K562 (cell line): ENCODE measurements around the gene IREB2. TPM values are rescaled to one million over a fixed set of nuclear protein-coding genes. Genes with fewer than 3 reads are reported as not detected.

Source experiments
- ATAC-seq: fragments of 200-7000 bp; cut with Tn5 transposase; 3 replicates; pipeline ENCODE4 v1.9.1; 2020; ENCODE audit warnings: moderate library complexity
- BruUV-seq: library from RNA; stranded (reverse); fragments of 400-500 nt; replicated peaks from 2 replicates; lab custom pipeline; 2021; lab: Mats Ljungman, UMichigan
- CTCF ChIA-PET: fragments of 300-600 bp; formaldehyde crosslinking; extraction: SDS; loops from one replicate; lab custom pipeline; 2021; ENCODE audit warnings: low intra/inter-chr PET ratio; lab: Yijun Ruan, JAX
- POLR2A ChIA-PET: fragments of 300-600, 350-650 bp; sonication (Branson Sonifier 250); formaldehyde crosslinking; extraction: SDS; loops from one replicate; lab custom pipeline; 2021; ENCODE audit warnings: antibody characterized with exemption, inconsistent platforms; lab: Yijun Ruan, JAX
- DNase-seq, 4 experiments: peaks; one replicate each; pipeline versions ENCODE4 v3.0.0 to v3.0.0-alpha.2; 2011 to 2018; ENCODE audit warnings: low spot score in 3 of 4, mixed read lengths in 3 of 4; ENCODE audit errors: extremely low read depth in 1 of 4
- FAIRE-seq: peaks from 2 replicates; lab custom pipeline; 2011; peaks lifted over from hg19 to GRCh38; lab: Jason Lieb, UNC
- H2AFZ ChIP-seq: 2 replicates; pipeline ENCODE4 v1.6.0; 2011; ENCODE audit warnings: low read depth, low read length, control low read depth, inconsistent platforms
- H3K27ac ChIP-seq: fragments of 200-600 bp; 3 replicates; pipeline ENCODE4 v1.8.0; 2011; ENCODE audit warnings: low read depth, mild to moderate bottlenecking, control low read depth, inconsistent platforms, low read length, moderate library complexity, mixed read lengths; ENCODE audit errors: extremely low read depth
- H3K27me3 ChIP-seq, 2 experiments: fragments of 300-600 bp in 1 of 2; 2 replicates in 1 of 2; 3 replicates in 1 of 2; pipeline versions ENCODE4 v1.6.0 to v1.8.0; 2011; ENCODE audit warnings: inconsistent platforms in 2 of 2, low read length in 2 of 2, mild to moderate bottlenecking in 1 of 2, mixed read lengths in 1 of 2, moderate library complexity in 1 of 2; ENCODE audit not compliant: control insufficient read depth in 2 of 2, insufficient read depth in 2 of 2
- H3K36me3 ChIP-seq: fragments of 300-600 bp; 3 replicates; pipeline ENCODE4 v1.8.0; 2011; ENCODE audit warnings: mild to moderate bottlenecking, low read length, inconsistent platforms; ENCODE audit not compliant: control insufficient read depth, insufficient read depth
- H3K4me1 ChIP-seq, 2 experiments: fragments of 200-600 bp in 1 of 2; replicated peaks in 1 of 2; 2 replicates in 1 of 2; 3 replicates in 1 of 2; pipeline versions ENCODE4 v1.5.1 to v1.8.0; 2011; ENCODE audit warnings: inconsistent platforms in 2 of 2, low read length in 2 of 2, mild to moderate bottlenecking in 1 of 2, mixed read lengths in 1 of 2, moderate library complexity in 1 of 2; ENCODE audit not compliant: control insufficient read depth in 2 of 2, insufficient read depth in 2 of 2
- H3K4me2 ChIP-seq: 2 replicates; pipeline ENCODE4 v1.6.1; 2011; ENCODE audit warnings: low read length, control low read depth, inconsistent platforms, mixed read lengths; ENCODE audit not compliant: insufficient read depth
- H3K4me3 ChIP-seq: fragments of 200-600 bp; sonication (generic), shearing (Covaris generic); 2 replicates; pipeline ENCODE4 v1.5.1; 2016; ENCODE audit warnings: control low read depth, inconsistent platforms
- H3K79me2 ChIP-seq: fragments of 200-600 bp; 3 replicates; pipeline ENCODE4 v1.8.0; 2011; ENCODE audit warnings: low read length, inconsistent platforms; ENCODE audit not compliant: control insufficient read depth, insufficient read depth
- H3K9ac ChIP-seq, 2 experiments: 2 replicates each; pipeline versions ENCODE4 v1.6.0 to v1.6.1; 2011; ENCODE audit warnings: low read depth in 2 of 2, low read length in 2 of 2, control low read depth in 1 of 2, inconsistent platforms in 1 of 2, mild to moderate bottlenecking in 1 of 2, mixed read lengths in 1 of 2; ENCODE audit not compliant: insufficient read depth in 1 of 2
- H3K9me1 ChIP-seq: one replicate; pipeline ENCODE4 v1.6.0; 2011; ENCODE audit warnings: inconsistent platforms, mild to moderate bottlenecking, low read length, moderate library complexity; ENCODE audit not compliant: control insufficient read depth, insufficient read depth
- H3K9me3 ChIP-seq: replicated peaks from 2 replicates; pipeline ENCODE4 v1.5.1; 2011; ENCODE audit warnings: low read depth, low read length, inconsistent platforms; ENCODE audit not compliant: control insufficient read depth, insufficient read depth
- H4K20me1 ChIP-seq: replicated peaks from 2 replicates; pipeline ENCODE4 v1.6.1; 2011; ENCODE audit warnings: low read length, inconsistent platforms, mixed read lengths; ENCODE audit not compliant: control insufficient read depth, insufficient read depth
- ARID3B ChIP-seq: fragments of 250-450 bp; sonication (Bioruptor Pico); IDR thresholded peaks from 2 replicates; pipeline ENCODE4 v1.4.0; 2020; ENCODE audit warnings: borderline replicate concordance
- CBX3 ChIP-seq, 2 experiments: IDR thresholded peaks; 1 replicate in 1 of 2; 2 replicates in 1 of 2; pipeline ENCODE4 v1.6.1; 2012; ENCODE audit warnings: inconsistent platforms in 2 of 2, low read length in 2 of 2, borderline replicate concordance in 1 of 2, control low read depth in 1 of 2
- CBX8 ChIP-seq: fragments of 200-600 bp; sonication (generic); IDR thresholded peaks from 2 replicates; pipeline ENCODE4 v1.6.1; 2012; ENCODE audit warnings: borderline replicate concordance, mixed run types, low read depth, mild to moderate bottlenecking, moderate library complexity, mixed read lengths, low read length, control low read depth, inconsistent platforms; ENCODE audit not compliant: poor library complexity, severe bottlenecking; ENCODE audit errors: extremely low read depth
- CTBP1 ChIP-seq: fragments of 450-650 bp; IDR thresholded peaks from 2 replicates; pipeline ENCODE4 v1.6.1; 2016; ENCODE audit warnings: borderline replicate concordance
- MEIS2 ChIP-seq: fragments of 450-650 bp; IDR thresholded peaks from 2 replicates; pipeline ENCODE4 v1.6.1; 2014; ENCODE audit warnings: mild to moderate bottlenecking; ENCODE audit not compliant: partially characterized antibody
- MIER1 ChIP-seq: fragments of 450-650 bp; IDR thresholded peaks from 2 replicates; pipeline ENCODE4 v1.6.1; 2016; ENCODE audit warnings: antibody characterized with exemption, mild to moderate bottlenecking, low read depth
- NFYB ChIP-seq: IDR thresholded peaks from 2 replicates; pipeline ENCODE4 v1.6.1; 2011; ENCODE audit warnings: mild to moderate bottlenecking, moderate library complexity; ENCODE audit not compliant: insufficient read length; ENCODE audit errors: extremely low read depth
- RBM34 ChIP-seq: fragments of 200-400 bp; formaldehyde crosslinking; IDR thresholded peaks from 2 replicates; pipeline ENCODE4 v1.6.1; 2018; ENCODE audit warnings: low read length, borderline replicate concordance; ENCODE audit not compliant: insufficient read depth
- TSHZ1 ChIP-seq: fragments of 250-450 bp; sonication (Bioruptor Pico); IDR thresholded peaks from 2 replicates; pipeline ENCODE4 v1.4.0; 2020; ENCODE audit warnings: mild to moderate bottlenecking, moderate library complexity
- ZFPM2 ChIP-seq: fragments of 250-450 bp; sonication (Bioruptor Pico); IDR thresholded peaks from 2 replicates; pipeline ENCODE4 v1.5.1; 2022; ENCODE audit warnings: mild to moderate bottlenecking
- ZNF143 ChIP-seq: sonication (generic); formaldehyde crosslinking; IDR thresholded peaks from 2 replicates; pipeline ENCODE4 v1.9.0; 2022; ENCODE audit warnings: mild to moderate bottlenecking, missing genetic modification reagents
- ZNF23 ChIP-seq: fragments of 250-450 bp; sonication (Bioruptor Pico); IDR thresholded peaks from 2 replicates; pipeline ENCODE4 v1.4.0; 2020; ENCODE audit warnings: mild to moderate bottlenecking
- ZNF280B ChIP-seq: fragments of 250-450 bp; sonication (Bioruptor Pico); IDR thresholded peaks from 2 replicates; pipeline ENCODE4 v1.5.1; 2021; ENCODE audit warnings: mild to moderate bottlenecking
- ZNF431 ChIP-seq: sonication (generic); formaldehyde crosslinking; IDR thresholded peaks from 2 replicates; pipeline ENCODE4 v1.8.0; 2022; ENCODE audit warnings: mild to moderate bottlenecking, missing genetic modification reagents
- ZNF696 ChIP-seq: fragments of 250-450 bp; sonication (Bioruptor Pico); conservative IDR thresholded peaks from 2 replicates; pipeline ENCODE4 v1.4.0; 2020; ENCODE audit warnings: mild to moderate bottlenecking, moderate library complexity
- ZNF79 ChIP-seq: fragments of 250-450 bp; sonication (Bioruptor Pico); IDR thresholded peaks from 2 replicates; pipeline ENCODE4 v1.4.0; 2020; ENCODE audit warnings: low read depth, mild to moderate bottlenecking, moderate library complexity
- WGBS: fragments of 100-300 bp; shearing (Covaris generic); methylation state at CpG from one replicate; pipeline ENCODE4 v1.1.6; 2016; ENCODE audit warnings: low coverage, mixed read lengths; ENCODE audit not compliant: insufficient coverage; ENCODE audit errors: missing lambda C conversion rate; 5-methylcytosine and 5-hydroxymethylcytosine counted together
- in situ Hi-C: fragments of 300-500 bp; cut with MboI; formaldehyde crosslinking; loops from 4 replicates; pipeline ENCODE4 v1.15.0; 2018; ENCODE audit warnings: inconsistent platforms, mixed read lengths
- intact Hi-C: fragments of 100-400 bp; cut with micrococcal nuclease; formaldehyde crosslinking; loops from 2 replicates; pipeline ENCODE4 v1.14.2; 2022
- polyA plus RNA-seq, 8 experiments: library from polyadenylated mRNA; depleted of rRNA in 4 of 8; stranded (reverse) in 5 of 8; unstranded in 3 of 8; fragments of >200 nt; fragmentation: Nextera tagmentation in 2 of 8; fragmentation: Illumina TruSeq in 1 of 8; extraction: Ambion mirVana in 2 of 8; extraction: Trizol in 1 of 8; gene quantifications; 2 replicates each; pipeline versions ENCODE4 v1.2.1 to v1.2.3, GENCODE V29; 2011 to 2014; ENCODE audit warnings: inconsistent platforms in 1 of 8, missing spikeins in 1 of 8
- total RNA-seq, 7 experiments: library from RNA; depleted of rRNA in 6 of 7; stranded (reverse); fragments of >200 nt in 6 of 7; fragmentation: Illumina TruSeq in 2 of 7; extraction: Trizol in 2 of 7; gene quantifications; 2 replicates each; pipeline versions ENCODE4 v1.2.1 to v1.2.3, GENCODE V29; 2011 to 2021; ENCODE audit warnings: low replicate concordance in 1 of 7

IREB2 gene
- total and polyA plus RNA-seq, 9 of the 15 experiments (the other 6 are each of a cell fraction or from before 2014, with no cell fraction given), result 16.8 to 61.7 (median 34.0) TPM

DNA sequence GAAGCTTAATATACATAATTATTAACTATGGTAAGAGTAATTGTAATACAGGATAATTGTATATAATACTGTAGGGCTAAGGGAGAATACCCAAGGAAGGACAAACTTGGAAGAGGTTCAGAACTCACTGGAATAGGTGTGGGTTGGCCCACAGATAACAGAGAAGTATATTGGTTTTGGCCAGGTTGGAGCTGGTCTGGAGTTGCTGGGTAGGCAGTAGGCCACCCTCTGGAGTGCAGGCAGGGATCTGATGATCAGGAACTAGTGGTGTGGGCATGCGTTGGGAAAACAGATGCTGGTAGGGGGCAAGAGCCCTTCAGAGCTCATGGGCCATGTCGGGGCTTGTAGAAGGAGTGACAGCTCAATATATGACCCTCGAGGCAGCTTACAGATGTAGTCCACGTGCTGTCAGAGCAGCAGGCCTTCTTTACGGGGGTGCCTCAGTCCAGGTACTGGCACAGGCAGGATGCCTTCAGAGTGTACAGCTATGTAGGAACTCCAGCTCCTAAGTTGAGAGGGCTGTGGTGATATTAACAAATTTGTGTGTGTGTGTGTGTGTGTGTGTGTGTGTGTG lies 12.4 kb downstream of the IREB2 start:
- POLR2A ChIA-PET, result interaction anchor here (0.6 to 2.7 kb wide), 4 partner anchors 9 to 303 kb away, joined by 3 to 14 read pairs (median 4); partner anchors contain the start of gene IREB2
- no peaks in the 10 kb centered on the region for H3K9me1 ChIP-seq
- no TSS peak for BruUV-seq
- ATAC-seq (no peak), DNase-seq (no peak), FAIRE-seq (no peak)
- H3K9ac ChIP-seq, result peak overlapping the region in 1 of 2 experiments; percentile 47; a peak in 1 of 4 replicates
- H3K36me3 ChIP-seq, result peaks cover 59% of the 10 kb centered on the region
- peaks cover 3 to 18% of the 10 kb centered on the region in 2 experiments; a peak in 2 of 5 replicates for H3K4me1 ChIP-seq
- H3K27ac ChIP-seq, result no peak overlapping the region
- intact Hi-C loops (no loop called here), in situ Hi-C loops (no loop called here)
- peaks cover 19% of the 10 kb centered on the region for H4K20me1 ChIP-seq
- no peak overlapping the region for H3K4me2 ChIP-seq
- no peaks in the 10 kb centered on the region for H3K27me3 ChIP-seq
- CTCF ChIA-PET, result no interaction called here
- H3K9me3 ChIP-seq, result no peaks in the 10 kb centered on the region
- H2AFZ ChIP-seq, result no peak overlapping the region
- H3K4me3 ChIP-seq, result no peak overlapping the region
- WGBS, result 75% methylated on average over 5 of the region's 5 CpGs
- peaks cover 98% of the 10 kb centered on the region for H3K79me2 ChIP-seq
- no peak for TF ChIP-seq ZNF143
- TF ChIP-seq ZNF431 (CRISPR knock-in tag), result no peak
- TF ChIP-seq TSHZ1 (CRISPR knock-in tag), result no peak
- TF ChIP-seq RBM34, result no peak
- TF ChIP-seq MIER1, result no peak
- TF ChIP-seq CBX8, result no peak
- TF ChIP-seq CTBP1, result no peak
- TF ChIP-seq ZFPM2 (CRISPR knock-in tag), result no peak
- no peak for TF ChIP-seq CBX3 (IDR thresholded peaks at IDR 0.05; ENCODE audit: borderline replicate concordance in 1 of 2, low read length in 2 of 2)
- TF ChIP-seq ARID3B, result no peak
- no peak for TF ChIP-seq ZNF79 (CRISPR knock-in tag)
- no peak for TF ChIP-seq MEIS2
- no peak for TF ChIP-seq ZNF280B (CRISPR knock-in tag)
- TF ChIP-seq NFYB, result no peak
- TF ChIP-seq ZNF23 (CRISPR knock-in tag), result no peak
- no peak for TF ChIP-seq ZNF696 (CRISPR knock-in tag)
